Hepatocyte (in vitro differentiated cells): Measurements from ENCODE around the gene FGD4. TPM values are rescaled to one million over a fixed set of nuclear protein-coding genes. Genes with fewer than 3 reads are reported as not detected.

ENCODE experiments used
- DNase-seq: peaks from one replicate; pipeline ENCODE4 v3.0.0-alpha.2; 2016; ENCODE audit warnings: low spot score
- H2AFZ ChIP-seq: fragments of 200-600 bp; sonication (generic); 2 replicates; pipeline ENCODE4 v1.6.0; 2016; ENCODE audit warnings: antibody characterized with exemption, mild to moderate bottlenecking
- H3K27ac ChIP-seq: fragments of 200-600 bp; sonication (generic); 2 replicates; pipeline ENCODE4 v1.5.1; 2016; ENCODE audit warnings: mild to moderate bottlenecking
- H3K27me3 ChIP-seq: fragments of 200-600 bp; sonication (generic); 2 replicates; pipeline ENCODE4 v1.6.1; 2016
- H3K36me3 ChIP-seq: fragments of 200-600 bp; sonication (generic); replicated peaks from 2 replicates; pipeline ENCODE4 v1.5.1; 2016; ENCODE audit warnings: low read depth; ENCODE audit not compliant: insufficient read depth
- H3K4me1 ChIP-seq: fragments of 200-600 bp; sonication (generic); 2 replicates; pipeline ENCODE4 v1.5.1; 2016; ENCODE audit warnings: mild to moderate bottlenecking, moderate library complexity; ENCODE audit not compliant: insufficient read depth
- H3K4me2 ChIP-seq: fragments of 200-600 bp; sonication (generic); 2 replicates; pipeline ENCODE4 v1.6.0; 2016
- H3K4me3 ChIP-seq: fragments of 200-600 bp; sonication (generic); 2 replicates; pipeline ENCODE4 v1.5.1; 2016; ENCODE audit warnings: mild to moderate bottlenecking
- H3K79me2 ChIP-seq: fragments of 200-600 bp; sonication (generic); 2 replicates; pipeline ENCODE4 v1.6.0; 2017; ENCODE audit warnings: mild to moderate bottlenecking
- H3K9me2 ChIP-seq: fragments of 200-600 bp; sonication (generic); replicated peaks from 2 replicates; pipeline ENCODE4 v1.6.0; 2017; ENCODE audit warnings: mild to moderate bottlenecking; ENCODE audit not compliant: insufficient read depth
- H3K9me3 ChIP-seq: fragments of 200-600 bp; sonication (generic); 2 replicates; pipeline ENCODE4 v1.5.1; 2016; ENCODE audit warnings: low read depth, mild to moderate bottlenecking
- H4K20me1 ChIP-seq: fragments of 200-600 bp; sonication (generic); 2 replicates; pipeline ENCODE4 v1.6.0; 2016; ENCODE audit warnings: mild to moderate bottlenecking; ENCODE audit not compliant: insufficient read depth, poor library complexity, severe bottlenecking
- CTCF ChIP-seq: fragments of 200-600 bp; sonication (generic); IDR thresholded peaks from 2 replicates; pipeline ENCODE4 v1.5.1; 2016; ENCODE audit warnings: antibody characterized with exemption, mild to moderate bottlenecking; ENCODE audit not compliant: poor library complexity
- EZH2 ChIP-seq: fragments of 200-600 bp; sonication (generic); IDR thresholded peaks from 2 replicates; pipeline ENCODE4 v1.6.1; 2016; ENCODE audit warnings: antibody characterized with exemption, mild to moderate bottlenecking, borderline replicate concordance
- EZH2phosphoT487 ChIP-seq: fragments of 200-600 bp; sonication (generic); IDR thresholded peaks from one replicate; pipeline ENCODE4 v1.6.1; 2018; ENCODE audit warnings: antibody characterized with exemption, mild to moderate bottlenecking, low read depth, moderate library complexity; ENCODE audit not compliant: unreplicated experiment, severe bottlenecking
- WGBS: methylation state at CpG from one replicate; pipeline ENCODE4 v1.1.6; 2016; ENCODE audit warnings: low lambda C conversion rate; ENCODE audit errors: missing lambda C conversion rate; 5-methylcytosine and 5-hydroxymethylcytosine counted together
- polyA plus RNA-seq: library from polyadenylated mRNA; unstranded; fragments of >200 nt; fragmentation: Nextera tagmentation; extraction: Ambion mirVana; gene quantifications from 2 replicates; pipeline ENCODE4 v1.2.1, GENCODE V29; 2016
- total RNA-seq: library from RNA; depleted of rRNA; stranded (reverse); fragments of >200 nt; gene quantifications from 2 replicates; pipeline ENCODE4 v1.2.3, GENCODE V29; 2014

Gene FGD4
- total and polyA plus RNA-seq, 2 experiments from 2014 or later, result 15.2 to 41.5 TPM

GRCh38 chr12:32407795-32408194 is 8.4 kb downstream of the FGD4 start:
- H3K9me3 ChIP-seq, result no peaks in the 10 kb centered on the region

GRCh38 chr12:32413412-32413811 is 14.1 kb downstream of the FGD4 start:
- H3K79me2 ChIP-seq, result peaks cover 96% of the 10 kb centered on the region
- WGBS, result 75% methylated on average over 3 of the region's 3 CpGs
- TF ChIP-seq CTCF (no peak), EZH2phosphoT487 (no peak), EZH2 (no peak)

More at GRCh38 chr12:32407795-32408194, 8.4 kb downstream of the FGD4 start:
- no peaks in the 10 kb centered on the region for H3K9me2 ChIP-seq
- H3K36me3 ChIP-seq, result no peaks in the 10 kb centered on the region
- H3K4me1 ChIP-seq, result no peaks in the 10 kb centered on the region
- H3K79me2 ChIP-seq, result peaks cover 94% of the 10 kb centered on the region
- H3K4me2 ChIP-seq, result no peak overlapping the region
- H4K20me1 ChIP-seq, result peaks cover 5% of the 10 kb centered on the region
- no peak for DNase-seq
- no peak overlapping the region for H3K27ac ChIP-seq
- TF ChIP-seq EZH2 (no peak), CTCF (no peak), EZH2phosphoT487 (no peak)
- no peak overlapping the region for H2AFZ ChIP-seq
- H3K4me3 ChIP-seq, result no peak overlapping the region
- H3K27me3 ChIP-seq, result no peaks in the 10 kb centered on the region
- 98% methylated on average over 3 of the region's 3 CpGs for WGBS

GRCh38 chr12:32418221-32418620 is 18.9 kb downstream of the FGD4 start:
- H3K36me3 ChIP-seq, result no peaks in the 10 kb centered on the region
- H2AFZ ChIP-seq, result no peak overlapping the region
- H3K79me2 ChIP-seq, result peaks cover 94% of the 10 kb centered on the region
- peaks cover 13% of the 10 kb centered on the region for H3K4me1 ChIP-seq
- no peak for DNase-seq
- TF ChIP-seq CTCF (no peak), EZH2 (no peak), EZH2phosphoT487 (no peak)
- no peaks in the 10 kb centered on the region for H3K9me3 ChIP-seq
- 94% methylated on average over 5 of the region's 5 CpGs for WGBS
- H3K27ac ChIP-seq, result no peak overlapping the region
- no peak overlapping the region for H3K4me2 ChIP-seq
- no peak overlapping the region for H3K4me3 ChIP-seq
- peaks cover 55% of the 10 kb centered on the region for H4K20me1 ChIP-seq
- H3K27me3 ChIP-seq, result no peaks in the 10 kb centered on the region
- H3K9me2 ChIP-seq, result no peaks in the 10 kb centered on the region

More at GRCh38 chr12:32413412-32413811, 14.1 kb downstream of the FGD4 start:
- H4K20me1 ChIP-seq, result peaks cover 26% of the 10 kb centered on the region
- H3K4me2 ChIP-seq, result no peak overlapping the region
- H3K36me3 ChIP-seq, result no peaks in the 10 kb centered on the region
- no peaks in the 10 kb centered on the region for H3K27me3 ChIP-seq
- no peak overlapping the region for H2AFZ ChIP-seq
- no peaks in the 10 kb centered on the region for H3K9me2 ChIP-seq
- H3K4me1 ChIP-seq, result no peaks in the 10 kb centered on the region
- no peaks in the 10 kb centered on the region for H3K9me3 ChIP-seq
- H3K4me3 ChIP-seq, result no peak overlapping the region
- H3K27ac ChIP-seq, result no peak overlapping the region
- DNase-seq, result no peak
